ENCODE results near the gene CCR6. TPM values are rescaled to one million over a fixed set of nuclear protein-coding genes. Genes with fewer than 3 reads are reported as not detected.

The CCR6 gene
- total and polyA plus RNA-seq, 10 of the 15 experiments (the other 5 are each of a cell fraction or from before 2014, with no cell fraction given): 2.2 to 7.6 (median 6.7) TPM

DNA sequence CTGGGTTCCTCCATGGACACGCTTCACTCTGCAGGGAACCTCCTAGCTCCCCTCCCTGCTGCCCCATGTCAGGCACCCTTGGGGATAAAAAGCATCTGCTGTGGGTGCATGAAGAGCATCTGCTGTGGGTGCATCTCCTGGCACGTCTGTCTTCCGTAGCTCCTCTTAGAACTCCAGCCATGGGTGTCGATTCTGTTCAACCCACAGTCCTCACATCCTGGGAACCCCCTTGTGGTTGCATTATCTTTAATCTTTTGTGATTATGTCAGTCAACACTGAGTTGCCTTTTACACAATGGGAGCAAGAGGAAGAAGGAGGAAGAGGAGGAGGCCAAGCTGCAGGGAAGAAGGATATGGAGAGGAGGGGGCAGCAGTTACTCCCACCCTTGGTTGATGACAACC lies 24.1 kb upstream of the CCR6 start (continued):
- TF ChIP-seq, protein P1, sequence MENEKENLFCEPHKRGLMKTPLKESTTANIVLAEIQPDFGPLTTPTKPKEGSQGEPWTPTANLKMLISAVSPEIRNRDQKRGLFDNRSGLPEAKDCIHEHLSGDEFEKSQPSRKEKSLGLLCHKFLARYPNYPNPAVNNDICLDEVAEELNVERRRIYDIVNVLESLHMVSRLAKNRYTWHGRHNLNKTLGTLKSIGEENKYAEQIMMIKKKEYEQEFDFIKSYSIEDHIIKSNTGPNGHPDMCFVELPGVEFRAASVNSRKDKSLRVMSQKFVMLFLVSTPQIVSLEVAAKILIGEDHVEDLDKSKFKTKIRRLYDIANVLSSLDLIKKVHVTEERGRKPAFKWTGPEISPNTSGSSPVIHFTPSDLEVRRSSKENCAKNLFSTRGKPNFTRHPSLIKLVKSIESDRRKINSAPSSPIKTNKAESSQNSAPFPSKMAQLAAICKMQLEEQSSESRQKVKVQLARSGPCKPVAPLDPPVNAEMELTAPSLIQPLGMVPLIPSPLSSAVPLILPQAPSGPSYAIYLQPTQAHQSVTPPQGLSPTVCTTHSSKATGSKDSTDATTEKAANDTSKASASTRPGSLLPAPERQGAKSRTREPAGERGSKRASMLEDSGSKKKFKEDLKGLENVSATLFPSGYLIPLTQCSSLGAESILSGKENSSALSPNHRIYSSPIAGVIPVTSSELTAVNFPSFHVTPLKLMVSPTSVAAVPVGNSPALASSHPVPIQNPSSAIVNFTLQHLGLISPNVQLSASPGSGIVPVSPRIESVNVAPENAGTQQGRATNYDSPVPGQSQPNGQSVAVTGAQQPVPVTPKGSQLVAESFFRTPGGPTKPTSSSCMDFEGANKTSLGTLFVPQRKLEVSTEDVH (IDR thresholded peaks at IDR 0.05; ENCODE audit: low read depth, partially characterized antibody): no peak
- TF ChIP-seq RUNX3 (IDR thresholded peaks at IDR 0.05; ENCODE audit: low read length): peak; percentile 93
- peak; percentile 40; the same call in 1 of the 2 replicates for TF ChIP-seq CREM (IDR thresholded peaks at IDR 0.05; ENCODE audit: low read depth)
- TF ChIP-seq YBX1 (IDR thresholded peaks at IDR 0.05): no peak
- no peak for TF ChIP-seq LARP7 (IDR thresholded peaks at IDR 0.05)

DNA sequence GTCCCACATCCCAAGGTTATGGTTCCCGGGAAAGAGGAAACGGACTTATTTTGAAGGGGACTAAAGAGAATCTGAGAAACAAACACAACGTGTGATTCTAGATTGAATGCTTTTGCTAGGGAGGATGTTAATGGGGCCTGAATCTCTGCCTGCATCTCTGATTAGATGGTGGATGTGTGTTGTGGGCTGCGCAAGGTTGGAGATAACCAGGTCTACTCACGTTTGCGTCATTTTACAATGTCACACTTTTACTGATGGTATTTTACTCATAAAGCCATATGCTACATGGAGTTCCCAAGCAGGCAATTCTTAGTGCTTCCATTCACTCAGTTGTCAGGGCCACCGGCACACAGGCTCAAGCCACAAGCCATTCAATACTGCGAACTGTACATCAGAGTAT lies 23.2 kb upstream of the CCR6 start:
- Histone ChIP-seq H3K9me3 (replicated peaks; ENCODE audit: control insufficient read depth, insufficient read depth, low read length) (no peaks in the 10 kb centered on the region; the same call in 2 of the 3 replicates), H3K27ac (ENCODE audit: control insufficient read depth, insufficient read depth) (no peak overlapping the region), H2AFZ (ENCODE audit: control insufficient read depth, low read depth, low read length) (no peak overlapping the region), H3K9ac (ENCODE audit: control insufficient read depth, insufficient read depth, low read length) (no peak overlapping the region), H3K27me3 (replicated peaks in 1 of 2; ENCODE audit: control insufficient read depth in 2 of 2, insufficient read depth in 2 of 2, low read length in 1 of 2) (no peaks in the 10 kb centered on the region), H4K20me1 (ENCODE audit: control insufficient read depth, insufficient read depth) (no peaks in the 10 kb centered on the region), H3K79me2 (ENCODE audit: control insufficient read depth, insufficient read depth, low read length) (no peaks in the 10 kb centered on the region), H3K36me3 (ENCODE audit: control insufficient read depth in 2 of 2, insufficient read depth in 2 of 2, low read length in 1 of 2) (no peaks in the 10 kb centered on the region), H3K4me1 (ENCODE audit: control insufficient read depth, insufficient read depth, low read length) (peaks cover 48% of the 10 kb centered on the region), H3K4me3 (no peak overlapping the region), H3K4me2 (ENCODE audit: control insufficient read depth, insufficient read depth) (no peak overlapping the region)
- no peak for ATAC-seq
- intact Hi-C loops (cut with micrococcal nuclease; ENCODE audit: unreplicated experiment): loop anchor here (5.0 to 10.0 kb wide), 2 partner anchors 267 to 765 kb away; no protein-coding TSS in a partner anchor
- in situ Hi-C loops (cut with MboI): no loop called here
- ChIA-PET POLR2A (no interaction called here), SMC1A (ENCODE audit: uncharacterized antibody, unreplicated experiment) (interaction anchor here (0.6 to 2.7 kb wide), 5 partner anchors 12 to 140 kb away, joined by 3 to 18 read pairs (median 10); partner anchors contain the start of gene CCR6), RAD21 (ENCODE audit: unreplicated experiment) (interaction anchor here (3.0 kb wide), 1 partner anchor 14 kb away, joined by 22 read pairs; no protein-coding TSS in a partner anchor), CTCF (interaction anchor here (3.3 kb wide), 1 partner anchor 14 kb away, joined by 20 read pairs; no protein-coding TSS in a partner anchor)
- 92% methylated on average over 8 of the region's 8 CpGs for WGBS (ENCODE audit: insufficient coverage, insufficient replicate concordance, low lambda C conversion rate, missing lambda C conversion rate)
- BruUV-seq (replicated peaks): no TSS peak
- FAIRE-seq: no peak
- DNase-seq (ENCODE audit: low read depth, low spot score): no peak
- TF ChIP-seq, protein P2, sequence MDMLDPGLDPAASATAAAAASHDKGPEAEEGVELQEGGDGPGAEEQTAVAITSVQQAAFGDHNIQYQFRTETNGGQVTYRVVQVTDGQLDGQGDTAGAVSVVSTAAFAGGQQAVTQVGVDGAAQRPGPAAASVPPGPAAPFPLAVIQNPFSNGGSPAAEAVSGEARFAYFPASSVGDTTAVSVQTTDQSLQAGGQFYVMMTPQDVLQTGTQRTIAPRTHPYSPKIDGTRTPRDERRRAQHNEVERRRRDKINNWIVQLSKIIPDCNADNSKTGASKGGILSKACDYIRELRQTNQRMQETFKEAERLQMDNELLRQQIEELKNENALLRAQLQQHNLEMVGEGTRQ (IDR thresholded peaks at IDR 0.05; ENCODE audit: borderline replicate concordance, low read depth, low read length): no peak
- TF ChIP-seq RAD21 (IDR thresholded peaks at IDR 0.05; ENCODE audit: insufficient read depth, low read depth, low read length): no peak
- no peak for TF ChIP-seq SMAD1 (IDR thresholded peaks at IDR 0.05; ENCODE audit: low read depth, partially characterized antibody)
- TF ChIP-seq, protein P3, sequence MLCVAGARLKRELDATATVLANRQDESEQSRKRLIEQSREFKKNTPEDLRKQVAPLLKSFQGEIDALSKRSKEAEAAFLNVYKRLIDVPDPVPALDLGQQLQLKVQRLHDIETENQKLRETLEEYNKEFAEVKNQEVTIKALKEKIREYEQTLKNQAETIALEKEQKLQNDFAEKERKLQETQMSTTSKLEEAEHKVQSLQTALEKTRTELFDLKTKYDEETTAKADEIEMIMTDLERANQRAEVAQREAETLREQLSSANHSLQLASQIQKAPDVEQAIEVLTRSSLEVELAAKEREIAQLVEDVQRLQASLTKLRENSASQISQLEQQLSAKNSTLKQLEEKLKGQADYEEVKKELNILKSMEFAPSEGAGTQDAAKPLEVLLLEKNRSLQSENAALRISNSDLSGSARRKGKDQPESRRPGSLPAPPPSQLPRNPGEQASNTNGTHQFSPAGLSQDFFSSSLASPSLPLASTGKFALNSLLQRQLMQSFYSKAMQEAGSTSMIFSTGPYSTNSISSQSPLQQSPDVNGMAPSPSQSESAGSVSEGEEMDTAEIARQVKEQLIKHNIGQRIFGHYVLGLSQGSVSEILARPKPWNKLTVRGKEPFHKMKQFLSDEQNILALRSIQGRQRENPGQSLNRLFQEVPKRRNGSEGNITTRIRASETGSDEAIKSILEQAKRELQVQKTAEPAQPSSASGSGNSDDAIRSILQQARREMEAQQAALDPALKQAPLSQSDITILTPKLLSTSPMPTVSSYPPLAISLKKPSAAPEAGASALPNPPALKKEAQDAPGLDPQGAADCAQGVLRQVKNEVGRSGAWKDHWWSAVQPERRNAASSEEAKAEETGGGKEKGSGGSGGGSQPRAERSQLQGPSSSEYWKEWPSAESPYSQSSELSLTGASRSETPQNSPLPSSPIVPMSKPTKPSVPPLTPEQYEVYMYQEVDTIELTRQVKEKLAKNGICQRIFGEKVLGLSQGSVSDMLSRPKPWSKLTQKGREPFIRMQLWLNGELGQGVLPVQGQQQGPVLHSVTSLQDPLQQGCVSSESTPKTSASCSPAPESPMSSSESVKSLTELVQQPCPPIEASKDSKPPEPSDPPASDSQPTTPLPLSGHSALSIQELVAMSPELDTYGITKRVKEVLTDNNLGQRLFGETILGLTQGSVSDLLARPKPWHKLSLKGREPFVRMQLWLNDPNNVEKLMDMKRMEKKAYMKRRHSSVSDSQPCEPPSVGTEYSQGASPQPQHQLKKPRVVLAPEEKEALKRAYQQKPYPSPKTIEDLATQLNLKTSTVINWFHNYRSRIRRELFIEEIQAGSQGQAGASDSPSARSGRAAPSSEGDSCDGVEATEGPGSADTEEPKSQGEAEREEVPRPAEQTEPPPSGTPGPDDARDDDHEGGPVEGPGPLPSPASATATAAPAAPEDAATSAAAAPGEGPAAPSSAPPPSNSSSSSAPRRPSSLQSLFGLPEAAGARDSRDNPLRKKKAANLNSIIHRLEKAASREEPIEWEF (IDR thresholded peaks at IDR 0.05; ENCODE audit: insufficient replicate concordance, low read depth, low read length): no peak
- TF ChIP-seq, protein P4, sequence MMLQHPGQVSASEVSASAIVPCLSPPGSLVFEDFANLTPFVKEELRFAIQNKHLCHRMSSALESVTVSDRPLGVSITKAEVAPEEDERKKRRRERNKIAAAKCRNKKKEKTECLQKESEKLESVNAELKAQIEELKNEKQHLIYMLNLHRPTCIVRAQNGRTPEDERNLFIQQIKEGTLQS (IDR thresholded peaks at IDR 0.05; ENCODE audit: borderline replicate concordance, extremely low read depth, low read depth, low read length): no peak
- no peak for TF ChIP-seq CHD1 (IDR thresholded peaks at IDR 0.05; ENCODE audit: low read depth, low read length)
- TF ChIP-seq FOXK2 (IDR thresholded peaks at IDR 0.05): no peak

All from GM12878 (cell line).